SK-N-SH (cell line): ENCODE results near the gene PABPN1L. TPM values are rescaled to one million over a fixed set of nuclear protein-coding genes. Genes with fewer than 3 reads are reported as not detected.

ENCODE experiments used
- CTCF ChIA-PET: fragments of 300-600, 350-600 bp; formaldehyde crosslinking; extraction: SDS; loops from one replicate; lab custom pipeline; 2021; lab: Yijun Ruan, JAX
- POLR2A ChIA-PET: fragments of 350-600 bp; sonication (Branson Sonifier 250); formaldehyde crosslinking; extraction: SDS; loops from one replicate; lab custom pipeline; 2020; ENCODE audit warnings: antibody characterized with exemption, inconsistent platforms; lab: Yijun Ruan, JAX
- DNase-seq: peaks from one replicate; pipeline ENCODE4 v3.0.0; 2012
- H2AFZ ChIP-seq: fragments of 200-600 bp; sonication (generic); 2 replicates; pipeline ENCODE4 v1.8.1; 2016; ENCODE audit warnings: antibody characterized with exemption, mild to moderate bottlenecking, low read depth
- H3F3A ChIP-seq: fragments of 200-600 bp; sonication (generic); replicated peaks from 2 replicates; pipeline ENCODE3; 2016; ENCODE audit warnings: antibody characterized with exemption, mild to moderate bottlenecking; ENCODE audit not compliant: insufficient read depth
- H3K27ac ChIP-seq, 2 experiments: fragments of 200-500 bp in 1 of 2; fragments of 200-600 bp in 1 of 2; sonication (Bioruptor generic) in 1 of 2; sonication (generic), shearing (Covaris generic) in 1 of 2; 2 replicates each; pipeline versions ENCODE4 v1.5.1 to v1.6.1; 2014 to 2016; ENCODE audit warnings: low read depth in 2 of 2, inconsistent platforms in 1 of 2, low read length in 1 of 2, mild to moderate bottlenecking in 1 of 2, mixed read lengths in 1 of 2
- H3K27me3 ChIP-seq: fragments of 200-600 bp; sonication (generic), shearing (Covaris generic); 2 replicates; pipeline ENCODE4 v1.6.1; 2016; ENCODE audit warnings: mixed run types; ENCODE audit not compliant: insufficient read depth
- H3K36me3 ChIP-seq, 2 experiments: fragments of 200-500 bp in 1 of 2; fragments of 200-600 bp in 1 of 2; sonication (Bioruptor generic) in 1 of 2; sonication (generic) in 1 of 2; replicated peaks in 1 of 2; 2 replicates each; pipeline versions ENCODE3 to v1.5.1; 2014 to 2016; ENCODE audit warnings: low read length in 1 of 2, mild to moderate bottlenecking in 1 of 2; ENCODE audit not compliant: insufficient read depth in 2 of 2, control insufficient read depth in 1 of 2
- H3K4me1 ChIP-seq, 2 experiments: fragments of 200-500 bp in 1 of 2; fragments of 200-600 bp in 1 of 2; sonication (Bioruptor generic) in 1 of 2; sonication (generic), shearing (Covaris generic) in 1 of 2; 2 replicates each; pipeline versions ENCODE4 v1.5.1 to v1.6.1; 2014 to 2016; ENCODE audit warnings: low read depth in 1 of 2, low read length in 1 of 2, mixed run types in 1 of 2; ENCODE audit not compliant: insufficient read depth in 2 of 2, control insufficient read depth in 1 of 2
- H3K4me2 ChIP-seq: fragments of 200-600 bp; sonication (generic), shearing (Covaris generic); 2 replicates; pipeline ENCODE4 v1.6.1; 2017; ENCODE audit warnings: mixed run types
- H3K4me3 ChIP-seq, 2 experiments: fragments of 200-500 bp in 1 of 2; fragments of 200-600 bp in 1 of 2; sonication (Bioruptor generic) in 1 of 2; sonication (generic), shearing (Covaris generic) in 1 of 2; 2 replicates each; pipeline versions ENCODE4 v1.5.1 to v1.8.1; 2014 to 2016; ENCODE audit warnings: low read depth in 2 of 2, inconsistent platforms in 1 of 2, low read length in 1 of 2, mild to moderate bottlenecking in 1 of 2, mixed read lengths in 1 of 2, moderate library complexity in 1 of 2
- H3K79me2 ChIP-seq: fragments of 200-600 bp; sonication (generic); 2 replicates; pipeline ENCODE4 v1.8.1; 2017; ENCODE audit warnings: mild to moderate bottlenecking; ENCODE audit not compliant: insufficient read depth
- H3K9ac ChIP-seq: fragments of 200-600 bp; sonication (generic); 2 replicates; pipeline ENCODE4 v1.6.1; 2017; ENCODE audit warnings: mixed run types
- H3K9me2 ChIP-seq: fragments of 200-600 bp; sonication (generic); 2 replicates; pipeline ENCODE4 v1.6.1; 2017; ENCODE audit warnings: mixed run types
- H3K9me3 ChIP-seq: fragments of 200-600 bp; sonication (generic); 2 replicates; pipeline ENCODE4 v1.6.1; 2017; ENCODE audit warnings: mixed run types, mild to moderate bottlenecking, moderate library complexity
- H4K20me1 ChIP-seq: fragments of 200-600 bp; sonication (generic); 2 replicates; pipeline ENCODE4 v1.6.1; 2017; ENCODE audit warnings: mild to moderate bottlenecking, mixed run types; ENCODE audit not compliant: insufficient read depth
- CTCF ChIP-seq: fragments of 200-600 bp; sonication (generic); IDR thresholded peaks from 2 replicates; pipeline ENCODE4 v1.6.1; 2017; ENCODE audit warnings: antibody characterized with exemption, mild to moderate bottlenecking, moderate library complexity
- EP300 ChIP-seq, 2 experiments: IDR thresholded peaks; 2 replicates each; pipeline versions ENCODE4 v1.4.0 to v1.6.1; 2012; ENCODE audit warnings: borderline replicate concordance in 1 of 2, low read depth in 1 of 2, low read length in 1 of 2
- FOSL2 ChIP-seq: IDR thresholded peaks from 2 replicates; pipeline ENCODE4 v1.4.0; 2012; ENCODE audit warnings: low read depth, mild to moderate bottlenecking, moderate library complexity, borderline replicate concordance
- FOXM1 ChIP-seq: IDR thresholded peaks from 2 replicates; pipeline ENCODE4 v1.4.0; 2012; ENCODE audit warnings: low read depth, mild to moderate bottlenecking
- GATA2 ChIP-seq: sonication (generic); formaldehyde crosslinking; IDR thresholded peaks from 2 replicates; pipeline ENCODE4 v1.5.0; 2020; ENCODE audit warnings: mild to moderate bottlenecking, missing genetic modification reagents
- JUND ChIP-seq: IDR thresholded peaks from 2 replicates; pipeline ENCODE4 v1.4.0; 2012
- MAX ChIP-seq: IDR thresholded peaks from 2 replicates; pipeline ENCODE4 v1.4.0; 2012; ENCODE audit warnings: low read depth
- MEF2A ChIP-seq: IDR thresholded peaks from 2 replicates; pipeline ENCODE4 v1.4.0; 2012; ENCODE audit warnings: low read depth, borderline replicate concordance
- MXI1 ChIP-seq: IDR thresholded peaks from 2 replicates; pipeline ENCODE4 v1.6.1; 2012; ENCODE audit warnings: mild to moderate bottlenecking, low read depth, low read length, improper control_type of control experiment
- NFIC ChIP-seq: IDR thresholded peaks from 2 replicates; pipeline ENCODE4 v1.4.0; 2012; ENCODE audit warnings: borderline replicate concordance
- NRF1 ChIP-seq: IDR thresholded peaks from 2 replicates; pipeline ENCODE4 v1.6.1; 2012; ENCODE audit warnings: low read depth, mild to moderate bottlenecking, low read length
- PBX3 ChIP-seq: IDR thresholded peaks from 2 replicates; pipeline ENCODE4; 2012
- REST ChIP-seq: IDR thresholded peaks from 2 replicates; pipeline ENCODE4 v1.6.1; 2012; ENCODE audit warnings: mild to moderate bottlenecking, low read depth, low read length, moderate library complexity
- TAF1 ChIP-seq: IDR thresholded peaks from 2 replicates; pipeline ENCODE4 v1.6.1; 2012; ENCODE audit warnings: low read depth, mild to moderate bottlenecking, low read length, moderate library complexity, borderline replicate concordance
- TCF12 ChIP-seq: IDR thresholded peaks from 2 replicates; pipeline ENCODE4 v1.4.0; 2012
- USF1 ChIP-seq: IDR thresholded peaks from 2 replicates; pipeline ENCODE4 v1.4.0; 2012; ENCODE audit warnings: low read depth, borderline replicate concordance
- USF2 ChIP-seq: fragments of 150-350 bp; IDR thresholded peaks from 2 replicates; pipeline ENCODE4 v1.6.1; 2017; ENCODE audit warnings: antibody characterized with exemption, low read length, low read depth, borderline replicate concordance
- ZBTB33 ChIP-seq: IDR thresholded peaks from 2 replicates; pipeline ENCODE4 v1.4.0; 2012; ENCODE audit warnings: low read depth, borderline replicate concordance
- WGBS: methylation state at CpG from one replicate; pipeline ENCODE4 v1.1.6; 2017; ENCODE audit warnings: low lambda C conversion rate; 5-methylcytosine and 5-hydroxymethylcytosine counted together
- polyA plus RNA-seq, 3 experiments: library from polyadenylated mRNA; depleted of rRNA; stranded (reverse); fragments of >200 nt; gene quantifications; 2 replicates each; pipeline ENCODE4 v1.2.3, GENCODE V29; 2012

PABPN1L gene
- polyA plus RNA-seq, 1 of the 3 experiments (the other 2 are of a cell fraction), result not detected

DNA sequence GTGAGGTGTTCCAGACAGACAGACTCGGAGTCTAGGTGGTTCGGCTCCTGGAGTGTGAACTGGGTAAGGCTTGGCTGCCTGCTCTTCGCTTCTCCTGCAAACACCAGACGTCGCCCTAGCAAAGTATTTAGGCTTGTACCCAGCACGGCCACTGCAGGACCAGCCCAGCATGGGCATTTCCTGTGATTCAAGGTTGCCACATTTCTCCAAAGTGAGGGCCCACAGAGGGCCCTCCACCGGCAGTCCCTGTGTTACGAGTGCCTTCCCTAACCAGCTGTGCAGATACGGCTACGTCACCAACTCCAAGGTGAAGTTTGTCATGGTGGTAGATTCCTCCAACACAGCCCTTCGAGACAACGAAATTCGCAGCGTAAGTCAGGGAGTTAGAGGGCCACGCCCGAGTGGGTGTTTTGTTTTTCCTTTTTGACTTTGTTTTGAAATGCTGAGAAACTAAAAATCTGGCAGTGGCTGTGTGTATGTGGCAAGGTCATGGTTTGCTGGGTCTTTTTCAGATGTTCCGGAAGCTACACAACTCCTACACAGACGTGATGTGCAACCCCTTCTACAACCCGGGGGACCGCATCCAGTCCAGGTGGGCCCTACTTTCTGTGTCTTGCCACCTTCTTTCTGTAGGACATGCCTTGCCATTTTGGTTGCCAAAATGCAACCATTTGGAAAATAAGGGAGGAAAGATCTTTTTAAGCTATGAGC, 6.9 kb downstream of the PABPN1L start (continued):
- no peak for TF ChIP-seq GATA2
- TF ChIP-seq NRF1, result no peak

DNA sequence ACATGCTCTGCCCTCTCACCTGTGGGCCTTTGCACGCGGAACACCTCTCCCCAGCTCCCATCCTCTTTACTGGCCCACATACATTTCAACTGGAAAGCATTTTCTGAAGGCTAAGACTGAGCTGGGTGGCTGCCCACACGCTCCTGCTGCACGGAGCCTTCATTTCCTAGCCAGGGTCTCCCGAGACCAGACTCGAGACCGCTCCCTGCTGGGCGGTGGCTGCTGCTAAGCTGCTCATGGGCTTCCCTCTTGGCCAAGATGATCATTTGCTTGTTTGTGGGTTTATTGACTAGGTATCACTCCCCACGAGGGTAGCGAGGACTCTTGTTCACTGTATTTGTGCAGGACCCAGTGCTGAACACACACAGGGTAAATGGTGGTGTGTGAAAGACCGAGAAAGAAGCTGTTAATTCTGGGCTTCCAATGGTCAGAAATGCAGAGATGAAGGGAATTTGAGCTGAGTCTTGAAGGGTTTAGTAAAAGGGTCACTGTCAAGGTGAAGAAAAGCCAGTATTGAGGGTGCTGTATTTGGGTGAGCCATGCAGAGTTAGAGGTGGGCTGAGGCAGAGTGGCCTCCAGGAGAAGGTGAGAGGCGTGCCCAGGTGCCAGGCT, 8.6 kb downstream of the PABPN1L start:
- DNase-seq, result peak; percentile 88
- ChIA-PET POLR2A (interaction anchor here (0.9 to 1.7 kb wide), 2 partner anchors 40 to 46 kb away, joined by 3 to 7 read pairs; partner anchors contain the start of gene APRT), CTCF (interaction anchor here (0.6 to 3.1 kb wide), 37 partner anchors 8 to 358 kb away, joined by 3 to 42 read pairs (median 4); partner anchors contain the start of genes APRT and PABPN1L)
- H2AFZ ChIP-seq, result peak overlapping the region; percentile 91
- no peaks in the 10 kb centered on the region for H3K27me3 ChIP-seq
- H3K79me2 ChIP-seq, result peaks cover 20% of the 10 kb centered on the region
- peak overlapping the region in 1 of 2 experiments; percentile 39; a peak in 2 of 4 replicates for H3K27ac ChIP-seq
- H3K4me1 ChIP-seq, result peaks cover 5 to 15% of the 10 kb centered on the region in 2 experiments; a peak in 1 of 4 replicates
- no peaks in the 10 kb centered on the region for H3K9me2 ChIP-seq
- 26% methylated on average over 6 of the region's 12 CpGs for WGBS
- H3K9me3 ChIP-seq, result no peaks in the 10 kb centered on the region
- peak overlapping the region; percentile 85 for H3K9ac ChIP-seq
- H4K20me1 ChIP-seq, result 0 out of 2 replicates have a peak, but pooled peaks cover 11% of the 10 kb centered on the region
- H3K4me2 ChIP-seq, result peak overlapping the region; percentile 99
- H3F3A ChIP-seq, result peaks cover 12% of the 10 kb centered on the region
- peaks cover 3 to 36% of the 10 kb centered on the region in 2 experiments for H3K36me3 ChIP-seq
- H3K4me3 ChIP-seq, result peak overlapping the region; percentile 90 to 98
- TF ChIP-seq PBX3 (no peak), TCF12 (no peak), EP300 (IDR thresholded peaks at IDR 0.05; ENCODE audit: borderline replicate concordance in 1 of 2, low read depth in 1 of 2, low read length in 1 of 2) (no peak), FOSL2 (no peak), JUND (no peak), USF1 (0 out of 2 replicates have a peak, but pooled peaks have one; percentile 11), FOXM1 (no peak), MAX (no peak), NFIC (no peak), MXI1 (peak; percentile 33; the same call in 1 of the 2 replicates), REST (no peak), USF2 (no peak), GATA2 (no peak), MEF2A (no peak), ZBTB33 (no peak), TAF1 (no peak), CTCF (peak; percentile 74)
